ENCODE data around the gene FBXL15. TPM values are rescaled to one million over a fixed set of nuclear protein-coding genes. Genes with fewer than 3 reads are reported as not detected.
A peak's percentile ranks its signal among the peaks of the same experiment; 100 is the strongest.

FBXL15 gene
- total and polyA plus RNA-seq, 2 of the 13 experiments (the other 11 are each of a cell fraction or from before 2014, with no cell fraction given): 4.3 to 8.3 TPM

- no peak for TF ChIP-seq JUNB (CRISPR knock-in tag; IDR thresholded peaks at IDR 0.05; ENCODE audit: borderline replicate concordance)
- TF ChIP-seq ZNF609 (CRISPR knock-in tag; IDR thresholded peaks at IDR 0.05; ENCODE audit: borderline replicate concordance): no peak
- TF ChIP-seq NAIF1 (CRISPR knock-in tag; IDR thresholded peaks at IDR 0.05; ENCODE audit: borderline replicate concordance): no peak; the same call in 1 of the 2 replicates
- no peak for TF ChIP-seq ARNT (IDR thresholded peaks at IDR 0.05)
- peak; percentile 27; the same call in 1 of the 2 replicates for TF ChIP-seq BRF2 (CRISPR knock-in tag; IDR thresholded peaks at IDR 0.05)
- no peak for TF ChIP-seq SP4 (CRISPR knock-in tag; IDR thresholded peaks at IDR 0.05)
- TF ChIP-seq HOMEZ (CRISPR knock-in tag; IDR thresholded peaks at IDR 0.05; ENCODE audit: low read depth): no peak
- TF ChIP-seq ATF3 (CRISPR knock-in tag; IDR thresholded peaks at IDR 0.05): no peak
- no peak for TF ChIP-seq ZEB1 (IDR thresholded peaks at IDR 0.05; ENCODE audit: insufficient replicate concordance, low read depth)
- TF ChIP-seq NR2F6 (IDR thresholded peaks at IDR 0.05): no peak
- TF ChIP-seq NR2F6 (CRISPR knock-in tag; IDR thresholded peaks at IDR 0.05): 0 out of 2 replicates have a peak, but pooled peaks have one; percentile 11
- no peak for TF ChIP-seq DNMT1 (CRISPR knock-in tag; IDR thresholded peaks at IDR 0.05)
- 0 out of 2 replicates have a peak, but pooled peaks have one; percentile 30 for TF ChIP-seq ETV5 (CRISPR knock-in tag; IDR thresholded peaks at IDR 0.05; ENCODE audit: borderline replicate concordance)
- no peak for TF ChIP-seq ZFP1 (CRISPR knock-in tag; IDR thresholded peaks at IDR 0.05)
- no peak for TF ChIP-seq STAG1 (CRISPR knock-in tag; IDR thresholded peaks at IDR 0.05)
- TF ChIP-seq SSRP1 (CRISPR knock-in tag; IDR thresholded peaks at IDR 0.05): no peak
- no peak for TF ChIP-seq ZNF260 (CRISPR knock-in tag; IDR thresholded peaks at IDR 0.05; ENCODE audit: borderline replicate concordance, low read depth)
- no peak for TF ChIP-seq CENPT (CRISPR knock-in tag; IDR thresholded peaks at IDR 0.05; ENCODE audit: low read depth)
- TF ChIP-seq ZBTB25 (CRISPR knock-in tag; IDR thresholded peaks at IDR 0.05): no peak
- peak; percentile 66; the same call in 1 of the 2 replicates for TF ChIP-seq E2F1 (CRISPR knock-in tag; IDR thresholded peaks at IDR 0.05)
Observed at GRCh38 chr10:102419269-102420180, 1.1 kb upstream of the FBXL15 start (continued).

All from HepG2 (cell line).